Measurements from ENCODE around the gene UGT1A4. TPM values are rescaled to one million over a fixed set of nuclear protein-coding genes. Genes with fewer than 3 reads are reported as not detected.

The UGT1A4 gene
- total RNA-seq, 4 donors from 2014 or later: 2.0 to 9.0 (median 4.9) TPM

- in situ Hi-C loops (cut with MboI; ENCODE audit: low pct_ligation_motif_present in 1 of 4, low pct_unique_long_range_greater_than_20kb in 1 of 4, low sequenced_read_pairs in 3 of 4) (no loop called here), intact Hi-C loops (cut with DNase I; ENCODE audit: low total_unique reads) (no loop called here)
- Histone ChIP-seq H3K36me3 (no peaks in the 10 kb centered on the region), H3K27me3 (no peaks in the 10 kb centered on the region), H3K4me3 (no peak overlapping the region), H3K27ac (no peak overlapping the region), H3K4me1 (no peaks in the 10 kb centered on the region), H3K9me3 (no peaks in the 10 kb centered on the region)
- DNase-seq: no peak
- TF ChIP-seq POLR2AphosphoS5 (IDR thresholded peaks at IDR 0.05) (no peak), POLR2A (IDR thresholded peaks at IDR 0.05) (no peak), EP300 (IDR thresholded peaks at IDR 0.05; ENCODE audit: low read depth) (no peak)
- WGBS, 2 donors (ENCODE audit: low coverage in 1 of 2): 54 to 65% methylated on average over 4 to 7 of the region's 7 CpGs
These were observed 80.6 kb downstream of the UGT1A4 start for GRCh38 chr2:233799087-233799665.

GRCh38 chr2:233799716-233800115 lies 81.2 kb downstream of the UGT1A4 start:
- WGBS, 2 donors (ENCODE audit: low coverage in 1 of 2): 49% methylated on average over 5 of the region's 5 CpGs; no CpG with 5 or more reads in 1 of the 2 donors
- no peak for DNase-seq
- no peak overlapping the region for H3K27ac ChIP-seq
- H3K9me3 ChIP-seq: no peaks in the 10 kb centered on the region
- TF ChIP-seq POLR2AphosphoS5 (IDR thresholded peaks at IDR 0.05) (no peak), CTCF (IDR thresholded peaks at IDR 0.05) (no peak), POLR2A (IDR thresholded peaks at IDR 0.05) (no peak), EP300 (IDR thresholded peaks at IDR 0.05; ENCODE audit: low read depth) (no peak)
- no peaks in the 10 kb centered on the region for H3K4me1 ChIP-seq
- in situ Hi-C loops (cut with MboI; ENCODE audit: low pct_ligation_motif_present in 1 of 4, low pct_unique_long_range_greater_than_20kb in 1 of 4, low sequenced_read_pairs in 3 of 4): no loop called here
- H3K27me3 ChIP-seq: no peaks in the 10 kb centered on the region
- intact Hi-C loops (cut with DNase I; ENCODE audit: low total_unique reads): no loop called here
- H3K4me3 ChIP-seq: no peak overlapping the region
- H3K36me3 ChIP-seq: no peaks in the 10 kb centered on the region

GRCh38 chr2:233800208-233800607 lies 81.7 kb downstream of the UGT1A4 start:
- DNase-seq: no peak
- Histone ChIP-seq H3K27ac (no peak overlapping the region), H3K9me3 (no peaks in the 10 kb centered on the region), H3K4me1 (no peaks in the 10 kb centered on the region), H3K36me3 (no peaks in the 10 kb centered on the region), H3K4me3 (no peak overlapping the region), H3K27me3 (no peaks in the 10 kb centered on the region)
- intact Hi-C loops (cut with DNase I; ENCODE audit: low total_unique reads) (no loop called here), in situ Hi-C loops (cut with MboI; ENCODE audit: low pct_ligation_motif_present in 1 of 4, low pct_unique_long_range_greater_than_20kb in 1 of 4, low sequenced_read_pairs in 3 of 4) (no loop called here)
- TF ChIP-seq POLR2AphosphoS5 (IDR thresholded peaks at IDR 0.05): no peak
- no peak for TF ChIP-seq CTCF (IDR thresholded peaks at IDR 0.05)
- TF ChIP-seq POLR2A (IDR thresholded peaks at IDR 0.05): no peak
- TF ChIP-seq EP300 (IDR thresholded peaks at IDR 0.05; ENCODE audit: low read depth): no peak
- WGBS, 2 donors (ENCODE audit: low coverage in 1 of 2): 60 to 78% methylated on average over 1 to 7 of the region's 7 CpGs

- no peaks in the 10 kb centered on the region for H3K27me3 ChIP-seq
- H3K4me1 ChIP-seq: no peaks in the 10 kb centered on the region
- 79 to 87% methylated on average over 3 to 9 of the region's 9 CpGs for WGBS, 2 donors (ENCODE audit: low coverage in 1 of 2)
- no peaks in the 10 kb centered on the region for H3K36me3 ChIP-seq
- in situ Hi-C loops (cut with MboI; ENCODE audit: low pct_ligation_motif_present in 1 of 4, low pct_unique_long_range_greater_than_20kb in 1 of 4, low sequenced_read_pairs in 3 of 4) (no loop called here), intact Hi-C loops (cut with DNase I; ENCODE audit: low total_unique reads) (no loop called here)
- no peak for DNase-seq
- no peaks in the 10 kb centered on the region for H3K9me3 ChIP-seq
- no peak overlapping the region for H3K4me3 ChIP-seq
- no peak overlapping the region for H3K27ac ChIP-seq
- TF ChIP-seq POLR2AphosphoS5 (IDR thresholded peaks at IDR 0.05) (no peak), CTCF (IDR thresholded peaks at IDR 0.05) (no peak), POLR2A (IDR thresholded peaks at IDR 0.05) (no peak), EP300 (IDR thresholded peaks at IDR 0.05; ENCODE audit: low read depth) (no peak)
These were observed 83.0 kb downstream of the UGT1A4 start for GRCh38 chr2:233801357-233802131.
